ENCODE data around the gene RYR3.

DNA sequence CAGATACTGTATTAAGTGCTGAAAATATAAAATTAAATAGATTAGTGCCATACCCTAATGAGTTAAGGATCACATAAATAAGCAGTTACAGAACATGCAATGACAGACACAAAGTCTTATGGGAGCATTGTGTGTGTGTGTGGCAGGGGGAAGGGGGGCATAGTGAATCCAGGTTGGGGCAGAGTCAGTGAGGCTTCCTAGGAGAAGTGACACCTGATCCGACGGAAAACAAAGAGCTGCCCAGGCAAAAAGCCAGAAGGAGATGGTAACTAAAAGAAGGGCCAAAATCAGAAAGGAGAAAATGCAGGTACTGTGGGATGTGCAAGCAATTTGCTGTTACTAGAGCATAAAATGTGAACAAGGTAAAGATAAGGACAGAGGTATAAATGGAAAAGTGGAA, 577.4 kb downstream of the RYR3 start:
- TF ChIP-seq, protein P1, sequence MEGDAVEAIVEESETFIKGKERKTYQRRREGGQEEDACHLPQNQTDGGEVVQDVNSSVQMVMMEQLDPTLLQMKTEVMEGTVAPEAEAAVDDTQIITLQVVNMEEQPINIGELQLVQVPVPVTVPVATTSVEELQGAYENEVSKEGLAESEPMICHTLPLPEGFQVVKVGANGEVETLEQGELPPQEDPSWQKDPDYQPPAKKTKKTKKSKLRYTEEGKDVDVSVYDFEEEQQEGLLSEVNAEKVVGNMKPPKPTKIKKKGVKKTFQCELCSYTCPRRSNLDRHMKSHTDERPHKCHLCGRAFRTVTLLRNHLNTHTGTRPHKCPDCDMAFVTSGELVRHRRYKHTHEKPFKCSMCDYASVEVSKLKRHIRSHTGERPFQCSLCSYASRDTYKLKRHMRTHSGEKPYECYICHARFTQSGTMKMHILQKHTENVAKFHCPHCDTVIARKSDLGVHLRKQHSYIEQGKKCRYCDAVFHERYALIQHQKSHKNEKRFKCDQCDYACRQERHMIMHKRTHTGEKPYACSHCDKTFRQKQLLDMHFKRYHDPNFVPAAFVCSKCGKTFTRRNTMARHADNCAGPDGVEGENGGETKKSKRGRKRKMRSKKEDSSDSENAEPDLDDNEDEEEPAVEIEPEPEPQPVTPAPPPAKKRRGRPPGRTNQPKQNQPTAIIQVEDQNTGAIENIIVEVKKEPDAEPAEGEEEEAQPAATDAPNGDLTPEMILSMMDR (IDR thresholded peaks at IDR 0.05): no peak
- no peak for TF ChIP-seq EZH2 (IDR thresholded peaks at IDR 0.05; ENCODE audit: borderline replicate concordance, insufficient read depth, low read depth, low read length, poor library complexity, severe bottlenecking)
